HepG2 (cell line): ENCODE measurements around the gene ZNF783. TPM values are rescaled to one million over a fixed set of nuclear protein-coding genes. Genes with fewer than 3 reads are reported as not detected.

Experiments
- ATAC-seq: fragments of 200-7000 bp; cut with Tn5 transposase; 3 replicates; pipeline ENCODE4 v1.9.1; 2020; ENCODE audit warnings: mild to moderate bottlenecking, moderate library complexity
- BruUV-seq: library from RNA; stranded (reverse); fragments of 400-500 nt; replicated peaks from 2 replicates; lab custom pipeline; 2021; lab: Mats Ljungman, UMichigan
- CTCF ChIA-PET: fragments of 300-600 bp; formaldehyde crosslinking; extraction: SDS; loops from one replicate; lab custom pipeline; 2021; ENCODE audit warnings: low total read pairs, inconsistent platforms, low intra/inter-chr PET ratio; lab: Yijun Ruan, JAX
- POLR2A ChIA-PET: fragments of 350-600 bp; sonication (Branson Sonifier 250); formaldehyde crosslinking; loops from one replicate; lab custom pipeline; 2020; ENCODE audit warnings: antibody characterized with exemption, inconsistent platforms; lab: Yijun Ruan, JAX
- DNase-seq: peaks from one replicate; pipeline ENCODE4 v3.0.0-alpha.2; 2015; ENCODE audit warnings: low spot score
- FAIRE-seq: peaks from 3 replicates; lab custom pipeline; 2011; peaks lifted over from hg19 to GRCh38; lab: Jason Lieb, UNC
- H2AFZ ChIP-seq: one replicate; pipeline ENCODE4 v1.6.1; 2011; ENCODE audit warnings: low read length, inconsistent platforms
- H3K27ac ChIP-seq: fragments of 300-600 bp; 3 replicates; pipeline ENCODE4 v1.8.0; 2011; ENCODE audit warnings: mixed run types, mild to moderate bottlenecking, mixed read lengths, low read length, inconsistent platforms; ENCODE audit not compliant: insufficient read depth; ENCODE audit errors: extremely low read length
- H3K27me3 ChIP-seq, 2 experiments: fragments of 200-600 bp in 1 of 2; 2 replicates in 1 of 2; 3 replicates in 1 of 2; pipeline versions ENCODE4 v1.6.0 to v1.8.0; 2011; ENCODE audit warnings: low read length in 2 of 2, mild to moderate bottlenecking in 2 of 2, moderate library complexity in 2 of 2, inconsistent platforms in 1 of 2; ENCODE audit not compliant: insufficient read depth in 2 of 2, control insufficient read depth in 1 of 2
- H3K36me3 ChIP-seq, 2 experiments: fragments of 200-600 bp in 1 of 2; replicated peaks in 1 of 2; 2 replicates in 1 of 2; 3 replicates in 1 of 2; pipeline versions ENCODE4 v1.5.1 to v1.8.0; 2011; ENCODE audit warnings: low read length in 2 of 2, inconsistent platforms in 1 of 2; ENCODE audit not compliant: insufficient read depth in 2 of 2, control insufficient read depth in 1 of 2
- H3K4me1 ChIP-seq: 2 replicates; pipeline ENCODE4 v1.5.1; 2012; ENCODE audit warnings: low read length, inconsistent platforms; ENCODE audit not compliant: insufficient read depth
- H3K4me2 ChIP-seq: 2 replicates; pipeline ENCODE4 v1.6.0; 2011; ENCODE audit warnings: low read depth, low read length, inconsistent platforms
- H3K4me3 ChIP-seq, 3 experiments: fragments of 200-600 bp in 1 of 3; sonication (generic), shearing (Covaris generic) in 1 of 3; replicated peaks in 1 of 3; 2 replicates each; pipeline ENCODE4 v1.5.1; 2011 to 2016; ENCODE audit warnings: low read length in 3 of 3, inconsistent platforms in 2 of 3, low read depth in 2 of 3, mild to moderate bottlenecking in 2 of 3, control low read depth in 1 of 3, mixed read lengths in 1 of 3; ENCODE audit not compliant: insufficient read depth in 1 of 3
- H3K79me2 ChIP-seq: one replicate; pipeline ENCODE4 v1.6.1; 2011; ENCODE audit warnings: low read length, inconsistent platforms; ENCODE audit not compliant: insufficient read depth
- H3K9ac ChIP-seq: 2 replicates; pipeline ENCODE4 v1.6.0; 2011; ENCODE audit warnings: mild to moderate bottlenecking, low read depth, low read length, inconsistent platforms; ENCODE audit not compliant: insufficient read depth
- H3K9me3 ChIP-seq: 2 replicates; pipeline ENCODE4 v1.5.1; 2012; ENCODE audit warnings: mild to moderate bottlenecking, low read length
- H4K20me1 ChIP-seq: 2 replicates; pipeline ENCODE4 v1.6.0; 2011; ENCODE audit warnings: inconsistent platforms, mild to moderate bottlenecking, low read length, moderate library complexity; ENCODE audit not compliant: insufficient read depth
- ATM ChIP-seq: fragments of 450-650 bp; IDR thresholded peaks from 2 replicates; pipeline ENCODE4 v1.7.1; 2017; ENCODE audit warnings: mild to moderate bottlenecking, borderline replicate concordance
- CBX1 ChIP-seq: IDR thresholded peaks from one replicate; pipeline ENCODE4 v1.6.1; 2016; ENCODE audit warnings: antibody characterized with exemption, low read depth
- JUNB ChIP-seq: sonication (generic); formaldehyde crosslinking; IDR thresholded peaks from 2 replicates; pipeline ENCODE4 v1.8.0; 2022; ENCODE audit warnings: missing genetic modification reagents, mild to moderate bottlenecking, borderline replicate concordance
- KDM6A ChIP-seq: IDR thresholded peaks from 2 replicates; pipeline ENCODE4 v1.6.1; 2016; ENCODE audit warnings: low read depth
- MLLT10 ChIP-seq: sonication (generic); formaldehyde crosslinking; IDR thresholded peaks from 2 replicates; pipeline ENCODE4 v1.4.0; 2020; ENCODE audit warnings: missing genetic modification reagents
- PAF1 ChIP-seq: IDR thresholded peaks from 2 replicates; pipeline ENCODE4 v1.6.1; 2016; ENCODE audit warnings: missing genetic modification reagents, missing compliant biosample characterization
- PHF8 ChIP-seq: sonication (generic); formaldehyde crosslinking; IDR thresholded peaks from 2 replicates; pipeline ENCODE4 v1.5.0; 2020; ENCODE audit warnings: missing genetic modification reagents
- SAFB2 ChIP-seq: sonication (generic); formaldehyde crosslinking; IDR thresholded peaks from 2 replicates; pipeline ENCODE4 v1.5.1; 2020; ENCODE audit warnings: missing genetic modification reagents, low read depth, mild to moderate bottlenecking, borderline replicate concordance
- ZNF256 ChIP-seq: sonication (generic); formaldehyde crosslinking; conservative IDR thresholded peaks from 2 replicates; pipeline ENCODE4 v1.4.0; 2020; ENCODE audit warnings: missing genetic modification reagents
- ZNF619 ChIP-seq: sonication (generic); formaldehyde crosslinking; IDR thresholded peaks from 2 replicates; pipeline ENCODE4 v1.4.0; 2020; ENCODE audit warnings: mild to moderate bottlenecking, missing genetic modification reagents
- ZNF670 ChIP-seq: sonication (generic); formaldehyde crosslinking; IDR thresholded peaks from 2 replicates; pipeline ENCODE4 v1.8.0; 2022; ENCODE audit warnings: mild to moderate bottlenecking, missing genetic modification reagents, borderline replicate concordance
- ZNF672 ChIP-seq: sonication (generic); formaldehyde crosslinking; IDR thresholded peaks from 2 replicates; pipeline ENCODE4 v1.8.1; 2022; ENCODE audit warnings: missing genetic modification reagents
- ZNF737 ChIP-seq: sonication (generic); formaldehyde crosslinking; IDR thresholded peaks from 2 replicates; pipeline ENCODE4 v1.5.0; 2020; ENCODE audit warnings: missing genetic modification reagents, mild to moderate bottlenecking, borderline replicate concordance
- WGBS: methylation state at CpG from one replicate; pipeline ENCODE4 v1.1.6; 2017; ENCODE audit warnings: low lambda C conversion rate; 5-methylcytosine and 5-hydroxymethylcytosine counted together
- in situ Hi-C: cut with HindIII; loops from 2 replicates; pipeline ENCODE4 v1.10.0; 2017; ENCODE audit warnings: low pct_unique_long_range_greater_than_20kb; ENCODE audit not compliant: extremely low pct_ligation_motif_present
- intact Hi-C: fragments of 100-400 bp; cut with micrococcal nuclease; formaldehyde crosslinking; loops from one replicate; pipeline ENCODE4 v1.10.0; 2022; ENCODE audit not compliant: unreplicated experiment
- polyA plus RNA-seq, 8 experiments: library from polyadenylated mRNA; depleted of rRNA in 3 of 8; stranded (reverse) in 7 of 8; unstranded in 1 of 8; fragments of >200 nt; fragmentation: Illumina TruSeq in 4 of 8; extraction: Trizol in 4 of 8; gene quantifications; 2 replicates each; pipeline versions ENCODE4 v1.2.1 to v1.2.3, GENCODE V29; 2011 to 2016; ENCODE audit warnings: low read depth in 4 of 8, missing spikeins in 1 of 8, mixed read lengths in 1 of 8; ENCODE audit not compliant: insufficient read depth in 1 of 8
- total RNA-seq, 5 experiments: library from RNA; depleted of rRNA; stranded (reverse); fragments of >200 nt; fragmentation: Illumina TruSeq; extraction: Trizol; gene quantifications; 2 replicates each; pipeline ENCODE4 v1.2.3, GENCODE V29; 2016; ENCODE audit warnings: low read depth in 1 of 5
- TF ChIP-seq, protein P1 (sequence below): sonication (generic); formaldehyde crosslinking; IDR thresholded peaks from 2 replicates; pipeline ENCODE4 v1.4.0; 2020; ENCODE audit warnings: missing genetic modification reagents
- TF ChIP-seq, protein P2 (sequence below): sonication (generic); formaldehyde crosslinking; IDR thresholded peaks from 2 replicates; pipeline ENCODE4 v1.5.0; 2020; ENCODE audit warnings: missing genetic modification reagents
- TF ChIP-seq, protein P3 (sequence below): sonication (generic); formaldehyde crosslinking; IDR thresholded peaks from 2 replicates; pipeline ENCODE4 v1.4.0; 2020; ENCODE audit warnings: missing genetic modification reagents, borderline replicate concordance
- TF ChIP-seq, protein P4 (sequence below): sonication (generic); formaldehyde crosslinking; IDR thresholded peaks from 2 replicates; pipeline ENCODE4 v1.5.1; 2020; ENCODE audit warnings: missing genetic modification reagents, mild to moderate bottlenecking, borderline replicate concordance
- TF ChIP-seq, protein P5 (sequence below): sonication (generic); formaldehyde crosslinking; IDR thresholded peaks from 2 replicates; pipeline ENCODE4 v1.4.0; 2020; ENCODE audit warnings: missing genetic modification reagents, borderline replicate concordance

The ZNF783 gene
- total and polyA plus RNA-seq, 2 of the 13 experiments (the other 11 are each of a cell fraction or from before 2014, with no cell fraction given) = 4.1 to 5.2 TPM

DNA sequence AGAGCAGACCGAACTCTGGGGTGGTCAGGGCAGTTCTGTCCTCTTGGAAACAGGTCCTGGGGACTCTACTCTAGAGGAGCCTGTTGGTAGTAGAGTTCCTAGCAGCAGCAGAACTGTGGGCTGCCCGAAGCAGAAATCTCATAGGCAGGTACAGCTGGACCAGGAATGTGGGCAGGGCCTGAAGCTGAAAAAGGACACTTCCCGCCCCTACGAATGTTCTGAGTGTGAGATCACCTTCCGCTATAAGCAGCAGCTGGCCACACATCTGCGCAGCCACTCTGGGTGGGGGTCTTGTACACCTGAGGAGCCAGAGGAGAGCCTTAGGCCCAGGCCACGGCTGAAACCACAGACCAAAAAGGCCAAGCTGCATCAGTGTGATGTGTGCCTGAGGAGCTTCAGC lies 8.3 kb upstream of the ZNF783 start:
- TF ChIP-seq KDM6A (CRISPR knock-in tag) = no peak
- TF ChIP-seq, protein P1, sequence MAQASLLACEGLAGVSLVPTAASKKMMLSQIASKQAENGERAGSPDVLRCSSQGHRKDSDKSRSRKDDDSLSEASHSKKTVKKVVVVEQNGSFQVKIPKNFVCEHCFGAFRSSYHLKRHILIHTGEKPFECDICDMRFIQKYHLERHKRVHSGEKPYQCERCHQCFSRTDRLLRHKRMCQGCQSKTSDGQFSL (CRISPR knock-in tag) = no peak
- TF ChIP-seq ZNF670 (CRISPR knock-in tag) = no peak
- no peak for TF ChIP-seq ZNF672 (CRISPR knock-in tag)
- no peak for TF ChIP-seq CBX1
- no peak for TF ChIP-seq PHF8 (CRISPR knock-in tag)
- TF ChIP-seq, protein P2, sequence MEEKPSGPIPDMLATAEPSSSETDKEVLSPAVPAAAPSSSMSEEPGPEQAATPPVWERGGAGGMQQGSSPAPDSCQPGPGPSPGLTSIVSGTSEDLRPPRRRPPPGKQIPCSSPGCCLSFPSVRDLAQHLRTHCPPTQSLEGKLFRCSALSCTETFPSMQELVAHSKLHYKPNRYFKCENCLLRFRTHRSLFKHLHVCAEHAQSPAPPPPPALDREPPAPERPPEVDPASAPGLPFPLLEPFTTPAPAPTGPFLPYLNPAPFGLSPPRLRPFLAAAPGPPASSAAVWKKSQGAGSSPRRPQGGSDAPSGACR (CRISPR knock-in tag) = no peak
- no peak for TF ChIP-seq JUNB (CRISPR knock-in tag)
- TF ChIP-seq ATM = no peak
- TF ChIP-seq, protein P3, sequence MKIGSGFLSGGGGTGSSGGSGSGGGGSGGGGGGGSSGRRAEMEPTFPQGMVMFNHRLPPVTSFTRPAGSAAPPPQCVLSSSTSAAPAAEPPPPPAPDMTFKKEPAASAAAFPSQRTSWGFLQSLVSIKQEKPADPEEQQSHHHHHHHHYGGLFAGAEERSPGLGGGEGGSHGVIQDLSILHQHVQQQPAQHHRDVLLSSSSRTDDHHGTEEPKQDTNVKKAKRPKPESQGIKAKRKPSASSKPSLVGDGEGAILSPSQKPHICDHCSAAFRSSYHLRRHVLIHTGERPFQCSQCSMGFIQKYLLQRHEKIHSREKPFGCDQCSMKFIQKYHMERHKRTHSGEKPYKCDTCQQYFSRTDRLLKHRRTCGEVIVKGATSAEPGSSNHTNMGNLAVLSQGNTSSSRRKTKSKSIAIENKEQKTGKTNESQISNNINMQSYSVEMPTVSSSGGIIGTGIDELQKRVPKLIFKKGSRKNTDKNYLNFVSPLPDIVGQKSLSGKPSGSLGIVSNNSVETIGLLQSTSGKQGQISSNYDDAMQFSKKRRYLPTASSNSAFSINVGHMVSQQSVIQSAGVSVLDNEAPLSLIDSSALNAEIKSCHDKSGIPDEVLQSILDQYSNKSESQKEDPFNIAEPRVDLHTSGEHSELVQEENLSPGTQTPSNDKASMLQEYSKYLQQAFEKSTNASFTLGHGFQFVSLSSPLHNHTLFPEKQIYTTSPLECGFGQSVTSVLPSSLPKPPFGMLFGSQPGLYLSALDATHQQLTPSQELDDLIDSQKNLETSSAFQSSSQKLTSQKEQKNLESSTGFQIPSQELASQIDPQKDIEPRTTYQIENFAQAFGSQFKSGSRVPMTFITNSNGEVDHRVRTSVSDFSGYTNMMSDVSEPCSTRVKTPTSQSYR = no peak
- TF ChIP-seq, protein P4, sequence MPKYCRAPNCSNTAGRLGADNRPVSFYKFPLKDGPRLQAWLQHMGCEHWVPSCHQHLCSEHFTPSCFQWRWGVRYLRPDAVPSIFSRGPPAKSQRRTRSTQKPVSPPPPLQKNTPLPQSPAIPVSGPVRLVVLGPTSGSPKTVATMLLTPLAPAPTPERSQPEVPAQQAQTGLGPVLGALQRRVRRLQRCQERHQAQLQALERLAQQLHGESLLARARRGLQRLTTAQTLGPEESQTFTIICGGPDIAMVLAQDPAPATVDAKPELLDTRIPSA (CRISPR knock-in tag) = no peak
- no peak for TF ChIP-seq ZNF619 (CRISPR knock-in tag)
- no peak for TF ChIP-seq ZNF256 (CRISPR knock-in tag)
- TF ChIP-seq PAF1 (CRISPR knock-in tag) = no peak
- no peak for TF ChIP-seq SAFB2 (CRISPR knock-in tag)
- no peak for TF ChIP-seq ZNF737 (CRISPR knock-in tag)
- TF ChIP-seq, protein P5, sequence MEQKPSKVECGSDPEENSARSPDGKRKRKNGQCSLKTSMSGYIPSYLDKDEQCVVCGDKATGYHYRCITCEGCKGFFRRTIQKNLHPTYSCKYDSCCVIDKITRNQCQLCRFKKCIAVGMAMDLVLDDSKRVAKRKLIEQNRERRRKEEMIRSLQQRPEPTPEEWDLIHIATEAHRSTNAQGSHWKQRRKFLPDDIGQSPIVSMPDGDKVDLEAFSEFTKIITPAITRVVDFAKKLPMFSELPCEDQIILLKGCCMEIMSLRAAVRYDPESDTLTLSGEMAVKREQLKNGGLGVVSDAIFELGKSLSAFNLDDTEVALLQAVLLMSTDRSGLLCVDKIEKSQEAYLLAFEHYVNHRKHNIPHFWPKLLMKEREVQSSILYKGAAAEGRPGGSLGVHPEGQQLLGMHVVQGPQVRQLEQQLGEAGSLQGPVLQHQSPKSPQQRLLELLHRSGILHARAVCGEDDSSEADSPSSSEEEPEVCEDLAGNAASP (CRISPR knock-in tag) = no peak
- no peak for TF ChIP-seq MLLT10 (CRISPR knock-in tag)
- no peaks in the 10 kb centered on the region for H3K9me3 ChIP-seq
- ChIA-PET CTCF (no interaction called here), POLR2A (no interaction called here)
- no peak for ATAC-seq
- no peaks in the 10 kb centered on the region for H4K20me1 ChIP-seq
- no peaks in the 10 kb centered on the region for H3K4me1 ChIP-seq
- H3K27ac ChIP-seq = no peak overlapping the region
- H3K4me2 ChIP-seq = no peak overlapping the region
- H2AFZ ChIP-seq = no peak overlapping the region
- H3K27me3 ChIP-seq = no peaks in the 10 kb centered on the region
- WGBS = 100% methylated on average over 5 of the region's 7 CpGs
- no peak for DNase-seq
- peaks cover 26 to 41% of the 10 kb centered on the region in 2 experiments for H3K36me3 ChIP-seq
- in situ Hi-C loops = no loop called here
- H3K79me2 ChIP-seq = no peaks in the 10 kb centered on the region
- no TSS peak for BruUV-seq
- FAIRE-seq = no peak
- intact Hi-C loops = no loop called here
- H3K4me3 ChIP-seq = no peak overlapping the region
- no peak overlapping the region for H3K9ac ChIP-seq
